Measurements from ENCODE around the gene PHOSPHO1.

The PHOSPHO1 gene

DNA sequence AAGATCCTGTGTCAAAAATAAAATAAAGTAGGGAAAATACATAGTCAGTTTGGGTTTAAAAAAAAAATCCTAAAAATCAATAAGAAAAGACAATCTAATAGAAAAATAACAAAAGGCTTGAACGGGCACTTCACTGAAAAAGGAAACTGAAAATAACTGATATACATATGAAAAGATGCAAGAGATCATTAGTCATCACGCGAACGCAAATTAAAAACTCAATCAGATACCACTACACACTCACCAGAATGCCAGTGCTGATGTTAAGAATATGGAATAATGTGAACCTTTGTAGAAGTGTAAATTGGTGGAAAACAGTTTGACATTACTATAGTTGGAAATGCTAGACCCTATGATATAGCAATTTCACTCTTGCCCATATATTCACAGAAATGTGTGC lies 34.8 kb downstream of the PHOSPHO1 start:
- DNase-seq (ENCODE audit: low spot score), result no peak
- in situ Hi-C loops (cut with MboI; ENCODE audit: low pct_unique_long_range_greater_than_20kb, low sequenced_read_pairs, unreplicated experiment), result no loop called here
- TF ChIP-seq, protein P1, sequence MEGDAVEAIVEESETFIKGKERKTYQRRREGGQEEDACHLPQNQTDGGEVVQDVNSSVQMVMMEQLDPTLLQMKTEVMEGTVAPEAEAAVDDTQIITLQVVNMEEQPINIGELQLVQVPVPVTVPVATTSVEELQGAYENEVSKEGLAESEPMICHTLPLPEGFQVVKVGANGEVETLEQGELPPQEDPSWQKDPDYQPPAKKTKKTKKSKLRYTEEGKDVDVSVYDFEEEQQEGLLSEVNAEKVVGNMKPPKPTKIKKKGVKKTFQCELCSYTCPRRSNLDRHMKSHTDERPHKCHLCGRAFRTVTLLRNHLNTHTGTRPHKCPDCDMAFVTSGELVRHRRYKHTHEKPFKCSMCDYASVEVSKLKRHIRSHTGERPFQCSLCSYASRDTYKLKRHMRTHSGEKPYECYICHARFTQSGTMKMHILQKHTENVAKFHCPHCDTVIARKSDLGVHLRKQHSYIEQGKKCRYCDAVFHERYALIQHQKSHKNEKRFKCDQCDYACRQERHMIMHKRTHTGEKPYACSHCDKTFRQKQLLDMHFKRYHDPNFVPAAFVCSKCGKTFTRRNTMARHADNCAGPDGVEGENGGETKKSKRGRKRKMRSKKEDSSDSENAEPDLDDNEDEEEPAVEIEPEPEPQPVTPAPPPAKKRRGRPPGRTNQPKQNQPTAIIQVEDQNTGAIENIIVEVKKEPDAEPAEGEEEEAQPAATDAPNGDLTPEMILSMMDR (IDR thresholded peaks at IDR 0.05; ENCODE audit: extremely low read depth, insufficient read depth, missing control alignments), result no peak

DNA sequence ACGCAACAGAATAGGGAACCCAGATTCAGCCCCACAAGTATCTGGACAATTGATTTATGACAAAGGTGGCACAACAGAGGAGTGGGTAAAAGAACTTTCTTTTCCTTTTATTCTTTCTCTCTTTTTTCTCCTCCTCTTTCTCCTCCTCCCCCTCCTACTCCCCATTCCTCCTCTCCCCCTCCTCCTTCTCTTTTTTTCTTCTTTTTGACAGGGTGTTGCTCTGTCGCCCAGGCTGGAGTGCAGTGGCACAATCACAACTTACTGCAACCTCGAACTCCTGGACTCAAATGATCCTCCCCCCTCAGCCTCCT lies 36.3 kb downstream of the PHOSPHO1 start:
- TF ChIP-seq, protein P1 (IDR thresholded peaks at IDR 0.05; ENCODE audit: extremely low read depth, insufficient read depth, missing control alignments), result no peak
- in situ Hi-C loops (cut with MboI; ENCODE audit: low pct_unique_long_range_greater_than_20kb, low sequenced_read_pairs, unreplicated experiment), result no loop called here
- DNase-seq (ENCODE audit: low spot score), result no peak

DNA sequence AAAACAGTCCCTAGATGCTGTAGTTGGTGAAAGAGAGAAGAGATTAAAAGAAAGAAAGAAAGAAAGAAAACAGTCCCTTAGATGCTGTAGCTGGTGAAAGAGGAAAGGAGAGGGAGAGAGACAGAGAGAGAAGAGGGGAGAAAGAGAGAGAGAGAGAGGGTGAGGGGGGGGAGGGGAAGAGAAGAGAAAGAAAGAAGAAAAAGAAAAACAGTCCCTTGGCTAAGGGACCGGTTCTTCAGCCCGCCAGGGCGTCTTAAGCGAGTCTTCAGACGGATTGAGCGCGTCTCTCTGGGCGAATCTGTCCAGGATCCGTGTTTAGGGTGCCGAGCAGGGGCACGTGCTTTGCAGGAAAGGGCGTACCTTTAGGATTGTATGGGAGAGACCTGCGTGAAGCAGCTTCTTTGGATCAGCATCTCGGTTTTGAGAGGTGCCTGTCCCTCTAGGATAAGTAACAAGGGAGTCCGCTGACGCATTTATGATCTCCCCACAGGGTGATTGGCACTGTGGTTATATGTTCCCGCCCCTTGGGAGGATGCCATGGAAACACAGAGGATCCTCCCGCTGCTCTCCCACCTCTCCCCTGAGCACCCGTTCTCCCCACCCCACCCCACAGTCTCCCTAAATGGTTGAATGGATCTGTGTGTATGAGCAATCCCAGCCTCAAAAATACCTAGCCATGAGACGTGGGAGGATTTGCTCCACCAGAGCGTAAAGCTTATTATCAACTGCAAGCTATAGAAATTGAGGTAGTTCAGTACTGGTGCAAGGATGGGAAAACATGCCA lies 36.9 kb downstream of the PHOSPHO1 start:
- TF ChIP-seq, protein P1 (IDR thresholded peaks at IDR 0.05; ENCODE audit: extremely low read depth, insufficient read depth, missing control alignments), result no peak
- in situ Hi-C loops (cut with MboI; ENCODE audit: low pct_unique_long_range_greater_than_20kb, low sequenced_read_pairs, unreplicated experiment), result no loop called here
- DNase-seq (ENCODE audit: low spot score), result peak; percentile 58

DNA sequence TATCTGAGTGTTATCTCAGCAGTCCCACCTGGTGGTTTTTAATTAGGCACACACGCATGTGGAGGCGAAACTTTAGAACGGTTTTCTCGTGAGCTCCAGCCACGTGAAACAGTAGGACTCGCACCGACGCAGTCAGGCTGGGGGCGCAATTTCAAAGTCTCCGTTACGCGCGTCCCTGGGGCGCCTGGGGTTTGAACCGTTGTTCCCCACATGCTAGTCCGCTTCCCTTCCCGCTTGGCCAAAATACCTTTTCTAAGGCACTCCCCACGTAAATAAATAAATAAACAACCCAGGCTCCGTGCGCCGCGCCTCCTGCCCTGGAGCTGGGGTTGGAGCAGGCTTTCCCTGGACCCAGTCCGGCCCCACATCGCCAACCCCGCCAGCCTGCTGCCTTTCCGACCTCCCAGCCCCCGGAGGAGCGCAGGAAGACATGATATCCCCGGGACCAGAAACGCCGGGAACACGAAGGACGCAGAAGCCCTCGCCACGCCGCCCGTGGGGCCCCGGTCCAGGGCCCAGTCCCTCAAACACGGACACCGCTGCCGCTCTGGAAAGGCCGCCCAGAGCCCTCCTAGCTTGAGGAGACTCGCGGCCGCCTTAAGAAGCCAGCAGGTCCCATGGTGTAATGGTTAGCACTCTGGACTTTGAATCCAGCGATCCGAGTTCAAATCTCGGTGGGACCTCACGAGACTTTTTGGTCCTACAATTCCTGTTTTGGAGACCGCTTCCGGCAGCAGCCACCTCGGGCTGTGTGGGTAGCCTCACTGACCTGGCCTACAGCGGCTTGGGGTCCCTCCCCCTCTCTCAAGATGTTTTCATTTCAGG lies 38.5 kb downstream of the PHOSPHO1 start:
- TF ChIP-seq, protein P1 (IDR thresholded peaks at IDR 0.05; ENCODE audit: extremely low read depth, insufficient read depth, missing control alignments), result peak; percentile 51
- in situ Hi-C loops (cut with MboI; ENCODE audit: low pct_unique_long_range_greater_than_20kb, low sequenced_read_pairs, unreplicated experiment), result no loop called here
- peak; percentile 63 for DNase-seq (ENCODE audit: low spot score)

DNA sequence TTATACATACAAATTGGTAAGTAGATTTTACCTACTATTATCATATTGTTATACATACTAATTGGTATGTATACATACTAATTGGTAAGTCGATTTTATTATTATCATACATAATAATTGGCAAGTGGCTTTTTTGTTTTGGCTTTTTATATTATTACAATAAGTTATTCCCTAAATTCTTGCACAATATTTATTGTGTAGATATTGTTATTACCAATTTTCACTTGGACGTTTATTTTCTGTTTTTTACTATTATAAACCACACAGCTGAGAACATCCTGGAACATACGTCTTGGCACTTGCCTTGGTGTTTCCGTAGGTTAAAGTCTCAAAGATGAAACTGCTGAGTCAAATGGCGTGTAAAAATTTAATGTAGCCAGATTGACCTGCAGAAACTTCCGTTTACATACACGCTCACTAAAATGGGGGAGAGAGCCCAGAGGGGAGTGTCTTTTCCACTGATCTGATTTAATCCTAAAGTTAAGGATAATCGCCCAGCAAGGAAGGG lies 39.1 kb downstream of the PHOSPHO1 start:
- DNase-seq (ENCODE audit: low spot score), result no peak
- TF ChIP-seq, protein P1 (IDR thresholded peaks at IDR 0.05; ENCODE audit: extremely low read depth, insufficient read depth, missing control alignments), result no peak
- in situ Hi-C loops (cut with MboI; ENCODE audit: low pct_unique_long_range_greater_than_20kb, low sequenced_read_pairs, unreplicated experiment), result no loop called here

DNA sequence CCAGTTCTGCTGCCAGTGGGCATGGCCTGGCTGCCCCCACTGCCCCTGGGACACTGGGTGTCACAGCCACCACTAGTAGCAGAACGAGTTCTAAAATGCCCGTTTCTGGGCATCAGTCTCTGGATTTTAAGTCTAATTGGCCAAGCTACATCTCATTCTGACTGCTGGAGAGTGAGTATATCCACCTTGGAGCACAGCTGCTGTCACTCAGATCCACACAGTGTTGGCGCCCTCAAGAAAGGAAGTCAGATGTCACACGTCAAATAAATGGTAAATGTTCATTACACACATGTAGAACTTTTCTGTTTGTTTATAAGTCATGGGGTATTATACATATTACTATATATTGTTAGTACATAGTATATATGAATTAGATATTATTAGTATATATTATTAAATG lies 39.7 kb downstream of the PHOSPHO1 start:
- TF ChIP-seq, protein P1 (IDR thresholded peaks at IDR 0.05; ENCODE audit: extremely low read depth, insufficient read depth, missing control alignments), result no peak
- DNase-seq (ENCODE audit: low spot score), result no peak
- in situ Hi-C loops (cut with MboI; ENCODE audit: low pct_unique_long_range_greater_than_20kb, low sequenced_read_pairs, unreplicated experiment), result no loop called here

Measured in GM13977 (cell line).